OCI-LY3 (cell line): ENCODE data around the gene HOXA9.

Experiments used
- EZH2phosphoT487 ChIP-seq: fragments of 200-600 bp; shearing (Covaris generic); IDR thresholded peaks from 2 replicates; pipeline ENCODE4 v1.6.1; 2018; ENCODE audit warnings: antibody characterized with exemption, mixed run types, low read depth
- TF ChIP-seq, protein P1 (sequence below): fragments of 200-600, 300-600 bp; sonication (generic); IDR thresholded peaks from 2 replicates; pipeline ENCODE4 v1.5.1; 2014; ENCODE audit warnings: antibody characterized with exemption, low read length, low read depth

DNA sequence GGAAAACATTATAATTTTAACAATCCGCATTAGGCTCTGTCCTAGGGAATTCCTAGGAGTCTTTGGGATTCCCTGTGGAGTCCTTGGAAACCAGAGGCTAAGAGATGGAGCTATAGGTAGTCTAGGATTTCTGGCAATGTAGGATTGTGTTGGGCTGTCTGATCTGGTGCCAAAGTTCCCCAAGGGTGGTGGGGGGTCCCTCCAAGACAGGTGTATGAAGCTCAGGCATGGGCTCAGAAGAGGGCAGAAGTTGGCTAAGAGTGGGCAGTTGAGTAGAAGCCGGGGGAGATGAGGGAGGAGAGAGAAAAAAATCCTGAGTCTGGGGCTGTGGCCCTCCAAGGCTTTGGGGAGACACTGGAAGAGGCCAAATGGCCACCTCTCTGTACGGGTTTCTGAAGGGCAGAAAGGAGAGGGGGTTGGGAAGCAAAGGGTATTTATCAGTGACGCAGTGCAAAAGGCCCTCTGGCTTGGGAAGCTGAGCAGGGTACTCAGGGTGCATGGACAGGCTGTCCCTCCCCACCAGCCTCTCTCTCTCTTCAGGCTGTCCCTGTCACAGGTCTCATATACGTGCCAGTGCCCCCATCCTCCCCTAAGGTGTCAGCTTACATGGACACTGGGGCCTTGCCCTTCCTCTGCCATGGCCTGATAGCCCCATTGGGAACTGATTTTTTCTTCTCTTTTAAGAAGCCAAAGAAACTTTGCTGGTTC lies 18.7 kb downstream of the HOXA9 start:
- TF ChIP-seq, protein P1, sequence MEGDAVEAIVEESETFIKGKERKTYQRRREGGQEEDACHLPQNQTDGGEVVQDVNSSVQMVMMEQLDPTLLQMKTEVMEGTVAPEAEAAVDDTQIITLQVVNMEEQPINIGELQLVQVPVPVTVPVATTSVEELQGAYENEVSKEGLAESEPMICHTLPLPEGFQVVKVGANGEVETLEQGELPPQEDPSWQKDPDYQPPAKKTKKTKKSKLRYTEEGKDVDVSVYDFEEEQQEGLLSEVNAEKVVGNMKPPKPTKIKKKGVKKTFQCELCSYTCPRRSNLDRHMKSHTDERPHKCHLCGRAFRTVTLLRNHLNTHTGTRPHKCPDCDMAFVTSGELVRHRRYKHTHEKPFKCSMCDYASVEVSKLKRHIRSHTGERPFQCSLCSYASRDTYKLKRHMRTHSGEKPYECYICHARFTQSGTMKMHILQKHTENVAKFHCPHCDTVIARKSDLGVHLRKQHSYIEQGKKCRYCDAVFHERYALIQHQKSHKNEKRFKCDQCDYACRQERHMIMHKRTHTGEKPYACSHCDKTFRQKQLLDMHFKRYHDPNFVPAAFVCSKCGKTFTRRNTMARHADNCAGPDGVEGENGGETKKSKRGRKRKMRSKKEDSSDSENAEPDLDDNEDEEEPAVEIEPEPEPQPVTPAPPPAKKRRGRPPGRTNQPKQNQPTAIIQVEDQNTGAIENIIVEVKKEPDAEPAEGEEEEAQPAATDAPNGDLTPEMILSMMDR: no peak
- no peak for TF ChIP-seq EZH2phosphoT487
